Vagina (tissue), 2 donors: ENCODE data around the gene ODAD3. TPM values are rescaled to one million over a fixed set of nuclear protein-coding genes. Genes with fewer than 3 reads are reported as not detected.
A peak's percentile ranks its signal among the peaks of the same experiment; 100 is the strongest.

Experiments used
- DNase-seq, 2 donors: peaks; one replicate each; pipeline ENCODE4 v3.0.0-alpha.2; 2017; ENCODE audit errors: extremely low spot score in 2 of 2
- H3K27ac ChIP-seq: fragments of 200-600 bp; sonication (generic); one replicate; pipeline ENCODE4 v1.5.1; 2019
- H3K27me3 ChIP-seq: fragments of 200-600 bp; sonication (generic); one replicate; pipeline ENCODE4 v1.5.1; 2019
- H3K36me3 ChIP-seq, 2 donors: fragments of 200-600 bp; sonication (generic); one replicate each; pipeline ENCODE4 v1.5.1; 2017 to 2019
- H3K4me1 ChIP-seq: fragments of 200-600 bp; sonication (generic); one replicate; pipeline ENCODE4 v1.5.1; 2019
- H3K4me3 ChIP-seq, 2 donors: fragments of 200-600 bp; sonication (generic); 1 replicate in 1 of 2; 2 replicates in 1 of 2; pipeline ENCODE4 v1.5.1; 2016 to 2019
- H3K9me3 ChIP-seq: fragments of 200-600 bp; sonication (generic); one replicate; pipeline ENCODE4 v1.5.1; 2019
- CTCF ChIP-seq, 3 experiments: fragments of 450-650 bp in 2 of 3; fragments of 200-600 bp in 1 of 3; sonication (generic) in 1 of 3; IDR thresholded peaks; one replicate each; pipeline ENCODE4 v1.5.1; 2017 to 2019; ENCODE audit warnings: antibody characterized with exemption in 3 of 3, mild to moderate bottlenecking in 2 of 3, moderate library complexity in 2 of 3
- POLR2A ChIP-seq, 2 donors: fragments of 450-650 bp; IDR thresholded peaks; one replicate each; pipeline ENCODE4 v1.6.1; 2017; ENCODE audit warnings: antibody characterized with exemption in 2 of 2, mild to moderate bottlenecking in 2 of 2, moderate library complexity in 2 of 2
- POLR2AphosphoS5 ChIP-seq, 2 donors: sonication (generic); formaldehyde crosslinking; IDR thresholded peaks; one replicate each; pipeline ENCODE4 v1.9.0; 2017; ENCODE audit warnings: antibody characterized with exemption in 2 of 2, mild to moderate bottlenecking in 2 of 2, low read depth in 1 of 2; ENCODE audit not compliant: insufficient read depth in 1 of 2
- intact Hi-C: fragments of 100-400 bp; cut with DNase I; formaldehyde crosslinking; loops from one replicate; pipeline ENCODE4 v1.15.1; 2023
- total RNA-seq: library from RNA; depleted of rRNA; stranded (reverse); fragments of >200 nt; gene quantifications from one replicate; pipeline ENCODE4 v1.2.3, GENCODE V29; 2016

The ODAD3 gene
- total RNA-seq, 1 donor from 2014 or later, result not detected

DNA sequence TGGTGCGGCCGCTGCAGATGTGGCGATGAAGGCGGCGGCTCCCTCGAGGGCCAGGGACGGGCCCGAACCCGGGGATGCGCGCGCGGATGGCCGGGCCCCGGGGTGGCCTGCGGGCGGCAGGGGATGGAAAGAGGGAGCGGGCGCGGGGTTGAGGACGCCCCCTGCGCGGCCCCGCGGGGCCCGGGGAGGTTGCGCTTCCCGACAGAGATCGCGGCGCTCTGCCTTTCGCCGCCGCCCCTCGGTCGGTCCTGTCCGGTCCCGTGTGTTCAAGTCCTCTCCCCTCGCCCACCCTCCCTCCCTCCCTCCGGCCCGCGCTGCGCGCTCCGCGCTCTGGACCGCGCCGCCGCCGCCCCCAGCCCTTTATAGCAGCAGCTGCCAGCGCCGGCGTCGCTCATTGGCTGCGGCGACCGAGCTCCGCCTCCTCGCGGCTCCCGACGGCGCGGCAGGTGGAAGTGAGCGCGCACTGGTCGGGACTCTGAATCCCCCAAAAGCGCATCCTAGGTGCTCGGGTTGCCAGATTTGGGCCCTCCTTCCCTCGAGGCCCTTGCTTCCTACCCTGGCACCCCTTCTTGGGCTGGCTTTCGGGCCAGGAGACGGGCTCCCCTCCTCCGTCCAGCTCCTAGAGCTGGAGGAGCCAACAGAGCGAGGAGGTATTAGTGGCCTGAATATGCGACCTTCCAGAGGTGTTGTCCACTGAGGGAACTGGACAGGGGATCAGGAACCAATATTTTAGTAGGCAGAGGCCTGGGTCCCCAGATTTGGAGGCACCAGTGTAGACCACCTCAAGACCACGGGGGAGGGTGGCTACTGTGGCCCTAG is 46.0 kb upstream of the ODAD3 start, which contains the start of gene ELAVL3:
Gene ELAVL3, minus strand, starts transcription at position 332 of the 819 bp plus-strand sequence. CDS start 438 bp downstream, outside the sequence.
- intact Hi-C loops, result loop anchor here (10.0 kb wide), 1 partner anchor 186 kb away; the partner anchor contains the start of gene TSPAN16
- peaks cover 37% of the 10 kb centered on the region for H3K4me1 ChIP-seq
- TF ChIP-seq POLR2AphosphoS5 (IDR thresholded peaks at IDR 0.05; ENCODE audit: insufficient read depth in 1 of 2, low read depth in 1 of 2), result no peak
- TF ChIP-seq CTCF (IDR thresholded peaks at IDR 0.05), result no peak
- TF ChIP-seq POLR2A (IDR thresholded peaks at IDR 0.05), result no peak
- no peaks in the 10 kb centered on the region for H3K9me3 ChIP-seq
- no peaks in the 10 kb centered on the region for H3K27me3 ChIP-seq
- H3K27ac ChIP-seq, result no peak within 1 kb of the TSS
- peaks cover 0 to 7% of the 10 kb centered on the region in 2 donors for H3K36me3 ChIP-seq
- DNase-seq, result no peak
- H3K4me3 ChIP-seq, result peak within 1 kb of the TSS in 1 of 2 donors; percentile 29

GRCh38 chr19:11479898-11480714 is 45.2 kb upstream of the ODAD3 start:
- Histone ChIP-seq H3K9me3 (no peaks in the 10 kb centered on the region), H3K27me3 (no peaks in the 10 kb centered on the region), H3K36me3 (peaks cover 0 to 7% of the 10 kb centered on the region in 2 donors), H3K4me1 (peaks cover 37% of the 10 kb centered on the region), H3K4me3 (peak overlapping the region in 1 of 2 donors; percentile 29), H3K27ac (no peak overlapping the region)
- intact Hi-C loops, result loop anchor here (10.0 kb wide), 1 partner anchor 185 kb away; the partner anchor contains the start of gene TSPAN16
- no peak for DNase-seq
- TF ChIP-seq POLR2A (IDR thresholded peaks at IDR 0.05), result no peak
- TF ChIP-seq CTCF (IDR thresholded peaks at IDR 0.05), result no peak
- no peak for TF ChIP-seq POLR2AphosphoS5 (IDR thresholded peaks at IDR 0.05; ENCODE audit: insufficient read depth in 1 of 2, low read depth in 1 of 2)

- intact Hi-C loops, result no loop called here
- Histone ChIP-seq H3K36me3 (peaks cover 0 to 7% of the 10 kb centered on the region in 2 donors), H3K27me3 (no peaks in the 10 kb centered on the region)
These were observed 44.4 kb upstream of the ODAD3 start for GRCh38 chr19:11479090-11479897.

More at GRCh38 chr19:11479090-11479897, 44.4 kb upstream of the ODAD3 start:
- DNase-seq, result no peak
- H3K27ac ChIP-seq, result no peak overlapping the region
- TF ChIP-seq POLR2AphosphoS5 (IDR thresholded peaks at IDR 0.05; ENCODE audit: insufficient read depth in 1 of 2, low read depth in 1 of 2) (no peak), POLR2A (IDR thresholded peaks at IDR 0.05) (no peak), CTCF (IDR thresholded peaks at IDR 0.05) (no peak)
- peak overlapping the region in 1 of 2 donors; percentile 29 for H3K4me3 ChIP-seq
- peaks cover 37% of the 10 kb centered on the region for H3K4me1 ChIP-seq
- no peaks in the 10 kb centered on the region for H3K9me3 ChIP-seq
